Muscle layer of colon (tissue), 2 donors: ENCODE data around the gene KIAA0319L.

Experiments used
- H3K27ac ChIP-seq: one replicate; pipeline ENCODE4 v1.7.0; 2013; ENCODE audit warnings: low read depth, mild to moderate bottlenecking, low read length, moderate library complexity
- H3K27me3 ChIP-seq, 2 donors: one replicate each; pipeline ENCODE4 v1.7.0; 2013; ENCODE audit warnings: low read length in 2 of 2, mild to moderate bottlenecking in 2 of 2; ENCODE audit not compliant: insufficient read depth in 2 of 2, control insufficient read depth in 1 of 2
- H3K36me3 ChIP-seq: one replicate; pipeline ENCODE4 v1.7.0; 2013; ENCODE audit warnings: mild to moderate bottlenecking, low read length; ENCODE audit not compliant: insufficient read depth
- H3K4me1 ChIP-seq: one replicate; pipeline ENCODE4 v1.7.0; 2013; ENCODE audit warnings: mild to moderate bottlenecking, low read length; ENCODE audit not compliant: insufficient read depth
- H3K4me3 ChIP-seq, 2 donors: one replicate each; pipeline ENCODE4 v1.7.0; 2013; ENCODE audit warnings: low read length in 2 of 2, low read depth in 1 of 2, mild to moderate bottlenecking in 1 of 2, moderate library complexity in 1 of 2
- H3K9ac ChIP-seq: one replicate; pipeline ENCODE4 v1.7.0; 2013; ENCODE audit warnings: low read length
- H3K9me3 ChIP-seq: one replicate; pipeline ENCODE4 v1.7.0; 2013; ENCODE audit warnings: mild to moderate bottlenecking, low read length
- donor health status: abdominal sarcoma.
- donor health status: Adenocarcinoma of cecum.

Gene KIAA0319L

DNA sequence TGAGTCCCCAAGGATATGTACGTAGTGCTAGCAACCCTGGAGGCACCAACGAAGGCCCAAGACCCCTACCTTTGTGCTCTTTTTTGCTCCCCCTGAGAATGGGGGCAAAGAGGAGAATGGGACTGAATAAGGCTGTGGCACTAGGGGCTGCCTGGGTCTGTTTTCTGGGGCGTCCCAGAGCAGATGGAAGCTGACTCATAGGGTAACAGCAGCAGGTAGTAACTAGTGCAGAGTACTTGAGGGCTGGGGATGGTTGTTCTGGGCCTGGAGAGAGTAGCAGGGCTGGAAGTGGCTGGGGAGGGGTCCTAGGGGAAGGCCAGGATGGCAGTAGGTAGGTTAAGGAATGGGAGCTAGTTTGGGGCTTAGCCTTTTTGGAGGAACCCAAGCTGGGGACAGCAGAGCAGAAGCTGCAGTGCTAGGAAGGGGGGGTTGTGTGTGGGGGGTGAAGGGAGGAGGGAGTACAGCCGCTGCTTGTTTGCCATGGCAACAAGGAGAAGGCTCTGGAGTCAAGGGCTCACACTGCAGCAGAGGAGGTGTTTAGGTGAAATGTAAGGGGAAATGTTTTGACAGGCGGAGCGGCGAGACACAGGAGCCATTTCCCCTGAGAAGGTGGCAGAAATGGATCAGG is 2.2 kb upstream of the KIAA0319L start:
- Histone ChIP-seq H3K27ac (no peak overlapping the region), H3K9me3 (no peaks in the 10 kb centered on the region), H3K36me3 (peaks cover 21% of the 10 kb centered on the region), H3K9ac (no peak overlapping the region), H3K4me1 (peaks cover 43% of the 10 kb centered on the region), H3K4me3 (no peak overlapping the region), H3K27me3 (no peaks in the 10 kb centered on the region)

DNA sequence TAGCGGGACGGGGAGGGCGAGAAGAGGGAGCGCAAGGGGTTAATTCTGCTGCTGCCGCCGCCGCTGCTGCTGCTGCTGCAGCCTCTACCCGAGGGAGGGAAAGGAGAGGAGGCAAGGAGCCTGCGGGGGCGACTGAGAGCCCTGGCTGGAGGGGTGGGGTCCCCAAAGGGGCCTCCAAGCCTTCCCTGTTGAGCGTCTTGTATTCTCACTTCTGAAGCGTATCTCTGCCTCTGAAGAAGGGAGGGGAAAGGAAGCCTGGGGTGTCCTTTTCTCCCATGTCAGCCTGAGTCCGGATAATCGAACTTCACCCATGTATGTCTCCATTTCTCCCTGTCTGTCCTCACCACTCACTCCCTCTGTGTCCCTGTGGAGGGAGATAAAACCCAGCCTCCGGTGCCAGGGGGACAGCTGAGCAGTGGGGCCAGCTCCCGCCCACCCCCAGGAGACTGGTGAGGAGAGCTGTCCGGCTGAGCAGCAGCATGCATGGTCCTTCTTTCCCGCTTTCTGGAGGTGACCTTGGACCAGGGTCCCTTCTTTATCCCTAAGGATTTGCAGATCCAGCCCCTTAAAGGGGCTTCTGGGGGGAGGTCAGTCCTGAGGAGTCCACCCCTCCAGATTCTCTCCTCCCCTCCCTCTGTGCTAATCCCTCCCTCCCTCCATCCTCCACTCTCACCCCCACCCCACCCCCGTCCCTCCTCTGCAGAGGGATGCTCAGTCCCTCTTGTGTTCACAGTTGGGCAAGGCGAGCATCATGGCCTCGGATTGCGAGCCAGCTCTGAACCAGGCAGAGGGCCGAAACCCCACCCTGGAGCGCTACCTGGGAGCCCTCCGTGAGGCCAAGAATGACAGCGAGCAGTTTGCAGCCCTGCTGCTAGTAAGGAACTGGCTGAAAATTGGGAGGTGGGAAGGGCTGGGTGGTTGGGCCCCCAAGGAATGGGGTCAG is 1.4 kb upstream of the KIAA0319L start:
- H3K4me3 ChIP-seq = peak overlapping the region; percentile 92 to 96
- no peaks in the 10 kb centered on the region for H3K27me3 ChIP-seq
- no peaks in the 10 kb centered on the region for H3K9me3 ChIP-seq
- H3K9ac ChIP-seq = peak overlapping the region; percentile 77
- peak overlapping the region; percentile 94 for H3K27ac ChIP-seq
- peaks cover 16% of the 10 kb centered on the region for H3K36me3 ChIP-seq
- peaks cover 49% of the 10 kb centered on the region for H3K4me1 ChIP-seq

DNA sequence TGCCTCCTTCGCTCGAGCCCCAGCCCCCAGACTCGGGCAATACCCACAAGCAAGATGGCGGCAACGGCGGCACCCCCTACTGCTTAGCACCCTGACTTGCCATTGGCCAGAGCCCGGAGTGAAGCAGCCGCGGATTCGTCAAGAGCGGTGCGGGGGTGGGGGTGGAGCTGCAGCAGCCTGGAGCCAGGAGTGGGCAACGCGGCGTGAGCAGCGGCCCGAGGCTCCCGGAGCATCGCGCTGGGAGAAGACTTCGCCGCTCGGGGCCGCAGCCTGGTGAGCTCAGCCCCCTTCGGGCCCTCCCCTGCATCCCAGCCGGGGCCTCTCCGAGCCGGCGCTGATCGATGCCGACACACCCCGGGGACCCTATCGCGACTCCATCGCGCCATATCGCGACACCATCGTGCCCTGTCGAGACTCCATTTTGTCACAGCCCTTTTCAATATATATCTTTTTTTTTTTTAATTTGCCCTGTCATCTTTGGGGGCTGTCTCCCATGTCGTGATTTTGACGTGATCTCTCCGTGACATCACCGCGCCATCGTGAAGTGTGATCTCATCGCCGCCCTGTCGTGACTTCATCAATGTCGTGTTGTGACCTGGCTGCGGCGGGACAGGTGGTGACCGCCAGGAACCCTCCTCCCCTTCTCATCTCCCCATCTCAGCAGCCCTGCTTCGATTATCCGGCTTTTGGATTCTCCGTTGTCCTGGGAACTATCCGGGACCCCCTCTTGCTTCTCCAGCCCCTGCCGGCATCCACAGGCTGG is 589 bp upstream of the KIAA0319L start, which contains the start of gene NCDN:
Gene NCDN (plus strand): TSS at position 189 of the 763 bp plus-strand sequence. CDS start 392 bp downstream, at position 581.
- Histone ChIP-seq H3K9ac (peak within 1 kb of the TSS; percentile 77), H3K36me3 (peaks cover 16% of the 10 kb centered on the region), H3K9me3 (no peaks in the 10 kb centered on the region), H3K27ac (peak within 1 kb of the TSS; percentile 94), H3K4me1 (peaks cover 49% of the 10 kb centered on the region), H3K4me3 (peak within 1 kb of the TSS; percentile 92 to 96), H3K27me3 (no peaks in the 10 kb centered on the region)

GRCh38 chr1:35556484-35557117 is 602 bp downstream of the KIAA0319L start:
- Histone ChIP-seq H3K4me3 (peak overlapping the region; percentile 92 to 96), H3K9me3 (no peaks in the 10 kb centered on the region), H3K9ac (peak overlapping the region; percentile 77), H3K4me1 (peaks cover 49% of the 10 kb centered on the region), H3K36me3 (peaks cover 22% of the 10 kb centered on the region), H3K27me3 (no peaks in the 10 kb centered on the region), H3K27ac (peak overlapping the region; percentile 94)

DNA sequence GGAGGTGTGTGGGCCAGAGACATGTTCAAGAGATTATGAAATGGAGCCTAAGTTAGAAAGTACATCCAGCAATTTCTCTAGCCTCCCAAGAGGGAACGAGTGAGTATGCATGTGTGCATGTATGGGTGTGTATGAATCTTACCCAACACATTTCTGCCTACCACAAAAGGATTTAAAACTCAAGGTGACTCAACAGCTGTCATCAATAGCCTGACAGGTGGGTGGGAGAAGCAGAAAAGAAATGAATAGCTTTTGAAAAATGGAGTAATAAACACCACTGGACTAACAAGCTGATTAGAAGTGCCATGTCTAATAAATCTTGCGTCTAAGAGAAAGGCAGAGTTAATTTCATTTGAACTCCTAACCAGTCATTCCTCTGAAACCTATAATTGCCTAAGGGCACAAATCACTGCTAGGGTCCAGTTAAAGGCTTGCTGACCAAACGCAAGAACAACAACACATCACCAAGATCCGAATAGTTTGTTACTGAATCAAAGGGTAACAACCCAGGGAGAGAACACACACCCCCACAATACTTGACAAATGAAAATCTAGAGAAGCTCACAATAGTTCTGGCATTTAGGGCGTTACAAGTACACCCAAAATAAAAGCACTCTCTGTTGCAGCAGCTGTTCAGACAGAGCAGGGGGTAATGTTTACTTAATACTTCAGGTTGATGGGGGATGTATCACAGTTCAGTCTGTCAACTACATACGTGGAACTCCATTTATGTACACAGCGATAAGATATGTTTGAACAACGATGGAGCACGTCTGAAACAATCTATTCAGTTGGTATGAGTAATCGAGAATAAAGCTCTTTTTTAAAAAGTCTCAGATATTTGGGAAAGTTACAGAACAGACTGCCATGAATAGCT is 1.4 kb downstream of the KIAA0319L start:
- Histone ChIP-seq H3K4me3 (peak overlapping the region in 1 of 2 donors; percentile 96), H3K9ac (peak overlapping the region; percentile 77), H3K27ac (peak overlapping the region; percentile 94), H3K36me3 (peaks cover 23% of the 10 kb centered on the region), H3K27me3 (no peaks in the 10 kb centered on the region), H3K4me1 (peaks cover 49% of the 10 kb centered on the region), H3K9me3 (no peaks in the 10 kb centered on the region)

DNA sequence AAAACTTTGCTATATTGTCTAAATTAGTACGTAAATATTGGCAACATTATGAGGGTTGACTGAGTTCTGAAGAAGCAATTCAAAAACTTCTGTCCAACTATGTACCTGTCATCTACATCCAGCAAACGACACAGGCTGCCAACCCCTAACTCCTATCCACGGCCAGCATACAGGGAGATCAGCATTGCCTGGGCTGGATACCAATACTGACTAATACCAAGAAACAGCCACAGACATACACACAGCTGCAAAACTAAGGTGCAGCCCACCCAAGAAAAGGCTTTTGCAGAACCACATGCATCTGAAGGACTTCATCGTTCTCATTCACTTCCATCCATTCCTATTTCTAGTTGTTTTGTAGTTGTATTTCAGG is 2.0 kb downstream of the KIAA0319L start:
- Histone ChIP-seq H3K27me3 (no peaks in the 10 kb centered on the region), H3K9me3 (no peaks in the 10 kb centered on the region), H3K4me3 (no peak overlapping the region), H3K36me3 (peaks cover 28% of the 10 kb centered on the region), H3K4me1 (peaks cover 45% of the 10 kb centered on the region), H3K27ac (no peak overlapping the region), H3K9ac (no peak overlapping the region)

DNA sequence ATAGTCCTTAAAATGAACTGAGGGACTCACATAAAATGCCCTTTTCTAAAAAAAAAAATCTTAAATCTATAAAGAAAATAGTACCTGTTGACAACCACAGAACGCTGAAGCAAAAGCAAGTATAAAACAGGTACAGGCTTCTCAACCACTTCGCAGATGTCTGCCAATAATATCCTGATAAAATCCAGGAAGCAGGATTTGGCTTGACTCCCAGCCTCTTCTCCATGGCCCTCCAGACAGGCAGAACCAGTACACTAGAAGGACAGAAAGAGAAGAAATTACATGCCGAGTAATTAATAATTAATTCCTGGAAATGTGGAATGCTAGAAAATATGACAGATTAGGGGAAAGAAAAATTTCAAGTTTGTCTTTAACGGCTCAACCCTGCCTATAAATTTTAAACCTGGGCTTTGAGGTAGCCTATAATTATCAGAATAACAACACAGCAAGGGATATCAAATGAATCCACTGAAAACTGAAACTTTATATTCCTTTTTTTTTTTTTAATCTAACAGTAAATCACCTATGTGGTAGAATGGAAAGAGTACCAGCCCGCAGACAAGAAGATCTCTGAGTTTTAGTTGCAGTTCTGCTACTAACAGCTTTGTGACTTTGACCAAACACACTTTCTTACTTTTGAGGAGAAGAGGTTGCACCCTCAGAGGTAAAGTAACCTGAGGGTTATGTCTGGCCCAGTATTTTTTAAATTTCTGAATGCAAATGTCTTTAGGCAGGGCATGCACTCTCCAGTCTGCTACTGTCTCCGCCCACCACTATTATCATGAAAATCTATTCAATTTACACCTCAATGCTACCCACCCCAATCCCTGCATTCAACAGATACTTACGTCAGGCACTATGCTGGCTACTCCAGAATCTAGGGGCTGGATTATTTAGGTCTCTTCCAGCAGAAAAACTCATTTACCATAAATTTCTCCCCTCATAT is 2.7 kb downstream of the KIAA0319L start:
- Histone ChIP-seq H3K9me3 (no peaks in the 10 kb centered on the region), H3K27ac (no peak overlapping the region), H3K27me3 (no peaks in the 10 kb centered on the region), H3K36me3 (peaks cover 31% of the 10 kb centered on the region), H3K4me3 (no peak overlapping the region), H3K9ac (no peak overlapping the region), H3K4me1 (peaks cover 44% of the 10 kb centered on the region)

DNA sequence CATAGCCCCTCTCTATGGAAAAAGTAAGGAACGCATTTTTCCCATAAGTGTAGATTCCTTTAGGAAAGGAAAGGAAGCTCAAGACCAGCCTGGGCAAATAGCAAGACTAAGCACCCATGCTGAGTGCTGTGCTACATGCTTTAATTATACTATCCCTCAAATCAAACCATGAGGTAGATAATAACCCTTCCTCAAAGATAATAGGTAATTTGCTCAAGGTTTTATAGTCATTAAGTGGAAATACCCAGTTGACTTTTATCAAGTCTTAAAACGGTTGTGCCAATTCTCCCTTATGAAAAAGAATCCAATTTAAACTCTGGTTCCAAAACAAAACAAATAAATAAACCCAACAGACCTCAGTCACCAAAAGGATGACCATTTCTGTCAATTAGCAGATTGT is 3.4 kb downstream of the KIAA0319L start:
- H3K27ac ChIP-seq = no peak overlapping the region
- no peak overlapping the region for H3K4me3 ChIP-seq
- no peak overlapping the region for H3K9ac ChIP-seq
- H3K9me3 ChIP-seq = no peaks in the 10 kb centered on the region
- peaks cover 37% of the 10 kb centered on the region for H3K36me3 ChIP-seq
- peaks cover 39% of the 10 kb centered on the region for H3K4me1 ChIP-seq
- no peaks in the 10 kb centered on the region for H3K27me3 ChIP-seq

GRCh38 chr1:35546614-35547013 is 10.6 kb downstream of the KIAA0319L start:
- no peaks in the 10 kb centered on the region for H3K9me3 ChIP-seq
- no peaks in the 10 kb centered on the region for H3K27me3 ChIP-seq
- no peak overlapping the region for H3K9ac ChIP-seq
- peaks cover 19% of the 10 kb centered on the region for H3K36me3 ChIP-seq
- no peak overlapping the region for H3K4me3 ChIP-seq
- peaks cover 7% of the 10 kb centered on the region for H3K4me1 ChIP-seq
- no peak overlapping the region for H3K27ac ChIP-seq
